Mucosa of rectum (tissue), 2 donors: ENCODE measurements around the gene BMAL1.

Experiments
- H3K27ac ChIP-seq, 2 donors: one replicate each; pipeline ENCODE4 v1.7.0; 2013; ENCODE audit warnings: inconsistent platforms in 2 of 2, low read depth in 2 of 2, low read length in 2 of 2
- H3K27me3 ChIP-seq, 2 donors: one replicate each; pipeline ENCODE4 v1.7.0; 2013; ENCODE audit warnings: low read length in 2 of 2; ENCODE audit not compliant: control insufficient read depth in 2 of 2, insufficient read depth in 2 of 2
- H3K36me3 ChIP-seq, 2 donors: one replicate each; pipeline ENCODE4 v1.7.0; 2013; ENCODE audit warnings: low read length in 2 of 2; ENCODE audit not compliant: control insufficient read depth in 2 of 2, insufficient read depth in 2 of 2
- H3K4me1 ChIP-seq, 2 donors: one replicate each; pipeline ENCODE4 v1.7.0; 2013; ENCODE audit warnings: low read length in 2 of 2, mild to moderate bottlenecking in 1 of 2; ENCODE audit not compliant: control insufficient read depth in 2 of 2, insufficient read depth in 2 of 2
- H3K4me3 ChIP-seq, 2 donors: one replicate each; pipeline ENCODE4 v1.7.0; 2013; ENCODE audit warnings: low read length in 2 of 2
- H3K9ac ChIP-seq, 2 donors: one replicate each; pipeline ENCODE4 v1.7.0; 2013; ENCODE audit warnings: low read length in 2 of 2, low read depth in 1 of 2, mild to moderate bottlenecking in 1 of 2
- H3K9me3 ChIP-seq, 2 donors: one replicate each; pipeline ENCODE4 v1.7.0; 2013; ENCODE audit warnings: low read length in 2 of 2; ENCODE audit not compliant: control insufficient read depth in 2 of 2
- donor health status: healthy.
- donor health status: Normal muscosa, but diverticular disease.

The BMAL1 gene

GRCh38 chr11:13290221-13290980, 12.8 kb downstream of the BMAL1 start:
- H3K9me3 ChIP-seq, result no peaks in the 10 kb centered on the region
- no peak overlapping the region for H3K9ac ChIP-seq

DNA sequence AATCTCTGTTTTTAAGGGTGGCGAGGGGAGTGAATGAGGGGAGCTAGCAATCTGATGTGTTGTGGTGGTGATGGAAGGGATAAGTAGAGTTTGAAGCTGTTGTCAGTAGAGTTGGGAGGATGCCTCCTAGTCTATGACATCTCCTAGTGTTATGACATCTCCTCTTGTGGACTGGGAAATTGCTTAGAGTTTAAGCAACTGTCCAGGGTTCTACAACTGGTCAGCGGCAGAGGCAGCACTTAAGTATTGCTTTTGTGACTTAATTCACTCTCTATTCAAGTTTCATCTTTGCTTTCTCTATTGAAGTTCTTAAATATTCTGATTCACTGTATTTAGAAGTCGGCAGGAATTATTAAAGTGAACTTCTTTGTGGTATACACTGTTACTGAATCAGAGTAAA, 13.8 kb downstream of the BMAL1 start:
- H3K4me1 ChIP-seq, result no peaks in the 10 kb centered on the region
- H3K4me3 ChIP-seq, result no peak overlapping the region
- H3K9me3 ChIP-seq, result no peaks in the 10 kb centered on the region
- no peak overlapping the region for H3K27ac ChIP-seq
- H3K27me3 ChIP-seq, result no peaks in the 10 kb centered on the region
- H3K9ac ChIP-seq, result no peak overlapping the region
- H3K36me3 ChIP-seq, result no peaks in the 10 kb centered on the region

More at GRCh38 chr11:13290221-13290980, 12.8 kb downstream of the BMAL1 start:
- Histone ChIP-seq H3K4me3 (no peak overlapping the region), H3K36me3 (no peaks in the 10 kb centered on the region), H3K4me1 (no peaks in the 10 kb centered on the region), H3K27me3 (no peaks in the 10 kb centered on the region), H3K27ac (no peak overlapping the region)

DNA sequence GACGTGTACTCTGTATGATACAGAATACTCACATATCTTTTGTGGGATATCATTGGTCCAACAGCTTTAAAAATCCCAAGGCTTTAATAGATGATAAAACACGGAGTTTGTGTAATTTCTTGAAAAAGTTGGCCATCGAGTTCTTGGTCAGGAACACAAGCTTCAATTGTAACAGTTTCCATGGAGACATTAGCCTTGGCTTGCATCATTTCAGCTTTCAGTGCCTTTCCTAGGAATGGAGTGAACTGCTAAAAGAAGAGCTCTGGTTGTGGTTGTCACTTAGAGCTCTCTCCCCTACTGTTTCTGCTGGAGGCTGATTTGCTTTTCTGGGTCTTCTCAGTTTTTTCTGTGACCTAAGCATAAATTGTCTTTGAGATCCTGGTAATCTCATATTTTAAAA, 14.2 kb downstream of the BMAL1 start:
- Histone ChIP-seq H3K4me1 (no peaks in the 10 kb centered on the region), H3K27ac (no peak overlapping the region), H3K9me3 (no peaks in the 10 kb centered on the region), H3K36me3 (no peaks in the 10 kb centered on the region), H3K27me3 (no peaks in the 10 kb centered on the region), H3K9ac (no peak overlapping the region), H3K4me3 (no peak overlapping the region)

DNA sequence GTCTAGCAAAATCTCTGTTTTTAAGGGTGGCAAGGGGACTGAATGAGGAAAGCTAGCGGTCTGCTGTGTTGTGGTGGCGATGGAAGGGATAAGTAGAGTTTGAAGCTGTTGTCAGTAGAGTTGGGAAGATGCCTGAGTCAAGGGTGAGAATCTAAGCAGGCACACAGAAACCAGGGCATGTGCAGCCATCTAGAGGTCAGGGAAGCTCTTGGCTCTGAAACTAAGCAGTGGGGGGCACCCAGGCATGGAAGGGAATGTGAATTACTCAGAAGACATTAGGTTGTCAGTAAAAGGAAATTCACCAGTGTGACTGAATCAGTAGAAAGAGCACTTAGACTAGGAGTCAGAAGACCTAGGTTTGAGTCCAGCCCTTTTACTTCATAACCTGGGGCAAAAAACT, 15.4 kb downstream of the BMAL1 start:
- peaks cover 0 to 3% of the 10 kb centered on the region in 2 donors for H3K4me1 ChIP-seq
- H3K9ac ChIP-seq, result no peak overlapping the region
- no peak overlapping the region for H3K4me3 ChIP-seq
- H3K27me3 ChIP-seq, result no peaks in the 10 kb centered on the region
- no peaks in the 10 kb centered on the region for H3K9me3 ChIP-seq
- H3K27ac ChIP-seq, result no peak overlapping the region
- no peaks in the 10 kb centered on the region for H3K36me3 ChIP-seq

- Histone ChIP-seq H3K4me1 (peaks cover 0 to 3% of the 10 kb centered on the region in 2 donors), H3K27me3 (no peaks in the 10 kb centered on the region), H3K4me3 (no peak overlapping the region), H3K9ac (no peak overlapping the region), H3K27ac (no peak overlapping the region), H3K9me3 (no peaks in the 10 kb centered on the region), H3K36me3 (no peaks in the 10 kb centered on the region)
These were observed 16.6 kb downstream of the BMAL1 start for GRCh38 chr11:13294178-13294577.

DNA sequence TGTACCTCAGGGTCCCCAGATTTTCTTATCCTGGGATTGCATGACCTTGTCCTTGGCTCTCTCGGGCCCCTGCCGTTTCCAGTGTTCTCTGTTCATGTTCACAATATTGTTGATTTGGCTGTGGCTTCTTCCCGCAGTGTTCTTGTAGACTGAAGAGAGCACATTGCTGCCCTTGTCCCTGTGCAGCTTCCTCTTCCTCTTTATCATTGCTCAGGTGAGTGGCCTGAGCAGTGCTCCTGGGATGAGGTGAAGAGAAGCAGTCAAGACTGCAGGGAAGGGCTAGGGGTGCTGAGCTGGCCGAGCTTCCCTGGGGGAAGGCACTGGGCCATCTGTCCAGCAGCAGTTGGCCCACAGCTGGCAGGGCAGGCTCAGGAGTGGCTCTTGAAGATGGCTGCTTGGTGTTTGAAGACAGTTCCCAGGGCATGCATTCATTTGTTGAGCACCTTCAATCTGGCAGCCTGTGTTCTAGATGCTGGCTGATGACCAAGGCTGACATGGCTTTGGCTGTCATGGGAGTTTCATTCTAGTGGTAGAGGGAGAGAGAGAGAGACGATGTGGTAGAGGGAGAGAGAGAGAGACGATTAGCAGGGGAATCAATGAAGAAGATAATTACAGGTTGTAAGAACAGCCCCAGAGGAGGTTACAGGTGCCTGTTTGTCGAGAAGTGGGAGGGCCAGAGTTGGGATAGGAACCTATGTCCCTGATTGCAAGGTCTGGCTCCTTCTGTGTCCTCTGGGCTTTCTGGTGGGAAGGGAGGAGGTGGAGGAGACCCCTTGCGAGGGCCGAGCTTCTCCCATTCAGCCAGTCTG, 17.4 kb downstream of the BMAL1 start:
- Histone ChIP-seq H3K4me3 (no peak overlapping the region), H3K9ac (no peak overlapping the region), H3K9me3 (no peaks in the 10 kb centered on the region), H3K36me3 (no peaks in the 10 kb centered on the region), H3K27me3 (no peaks in the 10 kb centered on the region), H3K27ac (no peak overlapping the region), H3K4me1 (peaks cover 0 to 3% of the 10 kb centered on the region in 2 donors)

DNA sequence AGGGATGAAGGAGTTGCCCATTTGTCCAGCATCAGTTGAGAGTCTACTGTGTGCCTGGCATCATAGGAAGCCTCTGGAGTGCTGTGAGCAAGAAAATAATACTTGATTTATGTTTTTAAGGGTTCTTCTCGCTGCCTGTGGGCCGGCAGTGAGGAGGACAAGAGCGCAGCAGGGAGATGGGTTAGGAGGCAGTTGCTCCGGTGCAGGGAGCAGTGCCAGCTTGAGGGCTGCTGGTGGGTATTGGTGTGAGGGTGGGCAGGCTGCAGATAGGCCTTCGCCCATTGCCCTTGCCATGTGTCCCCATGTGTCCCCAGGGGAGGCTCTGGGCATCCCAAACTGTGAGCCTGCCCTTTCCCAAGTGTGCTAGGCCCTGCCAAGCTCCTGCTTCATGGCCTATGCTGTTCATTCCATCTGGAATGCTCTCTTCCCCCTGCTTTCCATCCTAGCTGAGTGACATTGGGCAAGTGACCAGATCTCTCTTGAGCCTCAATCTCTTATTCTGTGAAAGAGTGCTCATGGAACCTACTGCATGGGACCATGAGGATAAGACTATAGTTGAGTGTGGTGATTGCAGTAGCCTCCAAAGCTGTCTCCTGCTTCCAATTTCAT, 19.8 kb downstream of the BMAL1 start:
- H3K27ac ChIP-seq, result no peak overlapping the region
- H3K4me3 ChIP-seq, result no peak overlapping the region
- no peaks in the 10 kb centered on the region for H3K9me3 ChIP-seq
- no peaks in the 10 kb centered on the region for H3K36me3 ChIP-seq
- H3K27me3 ChIP-seq, result no peaks in the 10 kb centered on the region
- peaks cover 0 to 3% of the 10 kb centered on the region in 2 donors for H3K4me1 ChIP-seq
- no peak overlapping the region for H3K9ac ChIP-seq

GRCh38 chr11:13297917-13298356, 20.3 kb downstream of the BMAL1 start:
- H3K4me1 ChIP-seq, result peaks cover 0 to 3% of the 10 kb centered on the region in 2 donors
- H3K4me3 ChIP-seq, result no peak overlapping the region
- no peak overlapping the region for H3K9ac ChIP-seq
- no peaks in the 10 kb centered on the region for H3K36me3 ChIP-seq
- no peak overlapping the region for H3K27ac ChIP-seq
- H3K9me3 ChIP-seq, result no peaks in the 10 kb centered on the region
- no peaks in the 10 kb centered on the region for H3K27me3 ChIP-seq

- no peaks in the 10 kb centered on the region for H3K27me3 ChIP-seq
- H3K9ac ChIP-seq, result no peak overlapping the region
- H3K4me3 ChIP-seq, result no peak overlapping the region
- no peak overlapping the region for H3K27ac ChIP-seq
- no peaks in the 10 kb centered on the region for H3K9me3 ChIP-seq
- H3K36me3 ChIP-seq, result no peaks in the 10 kb centered on the region
- H3K4me1 ChIP-seq, result peaks cover 0 to 3% of the 10 kb centered on the region in 2 donors
These were observed 21.2 kb downstream of the BMAL1 start for GRCh38 chr11:13298765-13299164.

GRCh38 chr11:13301522-13301921, 23.9 kb downstream of the BMAL1 start:
- Histone ChIP-seq H3K9me3 (no peaks in the 10 kb centered on the region), H3K36me3 (no peaks in the 10 kb centered on the region), H3K9ac (no peak overlapping the region), H3K27ac (no peak overlapping the region), H3K4me1 (peaks cover 0 to 7% of the 10 kb centered on the region in 2 donors), H3K4me3 (no peak overlapping the region), H3K27me3 (no peaks in the 10 kb centered on the region)
